Adrenal gland (tissue), 5 donors: ENCODE measurements around the gene STEAP2.

Experiments
- POLR2A ChIP-seq, 2 donors: fragments of 450-650 bp; IDR thresholded peaks; one replicate each; pipeline ENCODE4 v1.6.1; 2017; ENCODE audit warnings: antibody characterized with exemption in 2 of 2, mild to moderate bottlenecking in 2 of 2, moderate library complexity in 1 of 2
- TF ChIP-seq, protein P1 (sequence below), 6 experiments: fragments of 450-650 bp in 4 of 6; fragments of 200-600 bp in 2 of 6; sonication (generic) in 1 of 6; IDR thresholded peaks; 1 replicate in 5 of 6; 2 replicates in 1 of 6; pipeline versions ENCODE4 v1.5.1 to v1.8.0; 2016 to 2021; ENCODE audit warnings: antibody characterized with exemption in 6 of 6, mild to moderate bottlenecking in 2 of 6, moderate library complexity in 1 of 6
- donor health status: DM: no; HTN: no; CAD: no.

DNA sequence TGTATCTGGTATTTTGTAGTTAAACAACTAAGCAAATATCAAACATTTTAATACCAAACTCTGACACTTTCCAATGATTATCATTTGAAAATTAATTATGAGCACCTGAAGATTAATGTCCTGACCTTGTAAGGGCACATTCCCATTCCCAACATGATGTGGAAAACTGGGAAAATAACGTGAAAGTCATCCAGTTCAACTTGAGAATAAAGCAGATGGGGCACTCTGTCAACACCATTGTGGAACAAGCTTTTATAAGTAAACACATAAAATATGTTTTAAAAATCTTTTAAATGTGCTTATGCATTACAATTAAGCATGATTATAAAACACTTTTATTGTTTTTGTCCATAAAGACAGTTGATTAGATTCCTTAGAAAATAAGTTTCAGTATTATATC is 14.1 kb downstream of the STEAP2 start:
- TF ChIP-seq, protein P1, sequence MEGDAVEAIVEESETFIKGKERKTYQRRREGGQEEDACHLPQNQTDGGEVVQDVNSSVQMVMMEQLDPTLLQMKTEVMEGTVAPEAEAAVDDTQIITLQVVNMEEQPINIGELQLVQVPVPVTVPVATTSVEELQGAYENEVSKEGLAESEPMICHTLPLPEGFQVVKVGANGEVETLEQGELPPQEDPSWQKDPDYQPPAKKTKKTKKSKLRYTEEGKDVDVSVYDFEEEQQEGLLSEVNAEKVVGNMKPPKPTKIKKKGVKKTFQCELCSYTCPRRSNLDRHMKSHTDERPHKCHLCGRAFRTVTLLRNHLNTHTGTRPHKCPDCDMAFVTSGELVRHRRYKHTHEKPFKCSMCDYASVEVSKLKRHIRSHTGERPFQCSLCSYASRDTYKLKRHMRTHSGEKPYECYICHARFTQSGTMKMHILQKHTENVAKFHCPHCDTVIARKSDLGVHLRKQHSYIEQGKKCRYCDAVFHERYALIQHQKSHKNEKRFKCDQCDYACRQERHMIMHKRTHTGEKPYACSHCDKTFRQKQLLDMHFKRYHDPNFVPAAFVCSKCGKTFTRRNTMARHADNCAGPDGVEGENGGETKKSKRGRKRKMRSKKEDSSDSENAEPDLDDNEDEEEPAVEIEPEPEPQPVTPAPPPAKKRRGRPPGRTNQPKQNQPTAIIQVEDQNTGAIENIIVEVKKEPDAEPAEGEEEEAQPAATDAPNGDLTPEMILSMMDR (IDR thresholded peaks at IDR 0.05) = no peak
- no peak for TF ChIP-seq POLR2A (IDR thresholded peaks at IDR 0.05)
